ENCODE results near the gene PGS1. TPM values are rescaled to one million over a fixed set of nuclear protein-coding genes. Genes with fewer than 3 reads are reported as not detected.

Gene PGS1
- total RNA-seq, 1 donor = 40.2 TPM

DNA sequence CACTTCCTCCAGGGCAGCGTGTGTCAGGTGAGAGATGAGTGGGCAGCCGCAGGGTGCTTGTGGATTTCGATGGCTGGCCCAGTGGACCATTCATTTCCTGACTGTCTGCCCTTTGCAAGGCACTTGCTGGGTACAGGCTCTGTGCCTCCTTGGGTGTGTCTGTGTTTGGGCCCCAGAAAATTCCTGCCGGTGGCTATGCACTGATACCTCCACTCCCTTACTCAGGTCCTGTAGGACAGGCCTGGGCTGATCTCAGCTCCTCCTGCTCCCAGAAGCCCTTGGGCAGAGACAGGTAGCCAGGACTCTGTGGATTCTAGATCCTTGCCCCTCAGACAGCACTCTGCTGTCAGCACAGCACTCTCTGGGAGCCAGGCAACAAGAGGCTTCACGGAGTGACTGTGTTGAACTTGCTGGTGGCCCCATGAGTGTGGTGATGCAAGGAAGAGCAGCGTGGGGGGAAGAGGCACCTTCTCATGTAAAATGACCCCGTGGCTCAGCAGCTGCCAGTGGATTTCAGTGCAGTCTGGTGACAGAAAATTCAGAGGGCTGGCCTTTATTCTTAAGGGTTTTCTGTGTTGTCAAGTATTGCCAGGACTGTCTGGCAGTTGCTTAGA, 29.0 kb downstream of the PGS1 start:
- TF ChIP-seq, protein P1, sequence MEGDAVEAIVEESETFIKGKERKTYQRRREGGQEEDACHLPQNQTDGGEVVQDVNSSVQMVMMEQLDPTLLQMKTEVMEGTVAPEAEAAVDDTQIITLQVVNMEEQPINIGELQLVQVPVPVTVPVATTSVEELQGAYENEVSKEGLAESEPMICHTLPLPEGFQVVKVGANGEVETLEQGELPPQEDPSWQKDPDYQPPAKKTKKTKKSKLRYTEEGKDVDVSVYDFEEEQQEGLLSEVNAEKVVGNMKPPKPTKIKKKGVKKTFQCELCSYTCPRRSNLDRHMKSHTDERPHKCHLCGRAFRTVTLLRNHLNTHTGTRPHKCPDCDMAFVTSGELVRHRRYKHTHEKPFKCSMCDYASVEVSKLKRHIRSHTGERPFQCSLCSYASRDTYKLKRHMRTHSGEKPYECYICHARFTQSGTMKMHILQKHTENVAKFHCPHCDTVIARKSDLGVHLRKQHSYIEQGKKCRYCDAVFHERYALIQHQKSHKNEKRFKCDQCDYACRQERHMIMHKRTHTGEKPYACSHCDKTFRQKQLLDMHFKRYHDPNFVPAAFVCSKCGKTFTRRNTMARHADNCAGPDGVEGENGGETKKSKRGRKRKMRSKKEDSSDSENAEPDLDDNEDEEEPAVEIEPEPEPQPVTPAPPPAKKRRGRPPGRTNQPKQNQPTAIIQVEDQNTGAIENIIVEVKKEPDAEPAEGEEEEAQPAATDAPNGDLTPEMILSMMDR (IDR thresholded peaks at IDR 0.05; ENCODE audit: insufficient read depth, low read length) = no peak
- no peak overlapping the region for H3K4me3 ChIP-seq (ENCODE audit: low read depth, low read length)
- no peak for DNase-seq (ENCODE audit: low read depth)

DNA sequence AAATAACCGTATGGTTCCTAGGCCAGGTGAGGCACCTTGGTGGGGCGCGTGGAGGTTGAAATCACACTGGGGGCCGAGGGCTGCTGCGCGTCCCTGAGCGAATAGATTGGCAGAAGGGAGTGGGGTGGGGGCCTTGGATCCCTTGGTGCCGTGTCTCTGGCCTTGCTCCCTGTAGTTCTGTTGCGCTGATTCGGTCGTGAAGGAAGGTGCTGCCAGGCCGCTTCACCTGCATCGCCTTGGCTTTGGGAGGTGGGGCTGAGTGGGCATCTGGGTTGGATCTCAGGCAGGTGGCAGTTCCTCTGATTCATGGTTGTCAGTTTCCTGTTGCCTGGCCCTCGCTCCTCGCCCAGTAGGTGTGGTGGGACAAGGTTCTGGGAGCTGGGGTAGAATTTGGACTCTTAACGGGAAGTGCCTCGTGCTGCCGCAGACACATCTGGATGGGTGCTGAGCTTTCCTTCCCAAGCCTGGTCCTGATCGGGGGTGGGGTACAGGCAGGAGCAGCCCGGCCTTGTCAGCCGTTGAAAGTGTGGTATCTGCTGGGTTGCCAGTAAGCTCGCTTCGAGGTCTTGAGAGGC, 30.1 kb downstream of the PGS1 start:
- TF ChIP-seq, protein P1 (IDR thresholded peaks at IDR 0.05; ENCODE audit: insufficient read depth, low read length) = no peak
- DNase-seq (ENCODE audit: low read depth) = no peak
- no peak overlapping the region for H3K4me3 ChIP-seq (ENCODE audit: low read depth, low read length)

DNA sequence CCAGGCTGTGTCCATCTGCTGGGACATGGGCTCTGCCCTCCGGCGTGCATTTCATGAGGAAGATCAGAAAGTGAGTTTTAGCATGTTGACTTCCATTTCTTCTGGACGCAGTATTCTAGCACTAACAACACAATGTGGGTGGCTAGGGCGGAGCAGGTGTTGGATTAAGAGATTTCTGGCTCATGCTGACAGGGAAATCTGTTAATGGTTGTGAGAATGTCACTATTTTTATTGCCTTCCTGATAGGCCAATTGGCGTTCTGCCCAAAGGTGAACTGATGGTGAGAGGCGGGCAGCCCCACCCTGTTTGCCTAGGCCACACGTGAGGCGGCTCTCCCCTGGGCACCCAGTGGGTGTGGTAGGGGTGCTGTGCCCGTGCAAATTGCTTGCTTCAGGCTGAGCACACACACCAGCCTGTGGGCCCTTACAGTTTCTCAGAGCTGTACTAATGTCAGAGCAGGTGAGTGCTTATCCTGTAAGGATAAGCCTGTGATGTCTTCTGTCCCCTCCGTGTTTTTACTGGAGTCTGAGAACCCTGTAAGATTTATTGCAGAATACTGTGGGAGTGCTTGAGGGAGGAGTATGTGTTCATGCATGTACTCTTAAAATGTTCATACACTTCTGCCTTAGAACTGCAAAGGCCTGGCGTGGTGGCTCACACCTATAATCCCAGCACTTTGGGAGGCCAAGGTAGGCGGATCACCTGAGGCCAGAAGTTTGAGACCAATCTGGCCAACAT, 30.9 kb downstream of the PGS1 start:
- TF ChIP-seq, protein P1 (IDR thresholded peaks at IDR 0.05; ENCODE audit: insufficient read depth, low read length) = no peak

DNA sequence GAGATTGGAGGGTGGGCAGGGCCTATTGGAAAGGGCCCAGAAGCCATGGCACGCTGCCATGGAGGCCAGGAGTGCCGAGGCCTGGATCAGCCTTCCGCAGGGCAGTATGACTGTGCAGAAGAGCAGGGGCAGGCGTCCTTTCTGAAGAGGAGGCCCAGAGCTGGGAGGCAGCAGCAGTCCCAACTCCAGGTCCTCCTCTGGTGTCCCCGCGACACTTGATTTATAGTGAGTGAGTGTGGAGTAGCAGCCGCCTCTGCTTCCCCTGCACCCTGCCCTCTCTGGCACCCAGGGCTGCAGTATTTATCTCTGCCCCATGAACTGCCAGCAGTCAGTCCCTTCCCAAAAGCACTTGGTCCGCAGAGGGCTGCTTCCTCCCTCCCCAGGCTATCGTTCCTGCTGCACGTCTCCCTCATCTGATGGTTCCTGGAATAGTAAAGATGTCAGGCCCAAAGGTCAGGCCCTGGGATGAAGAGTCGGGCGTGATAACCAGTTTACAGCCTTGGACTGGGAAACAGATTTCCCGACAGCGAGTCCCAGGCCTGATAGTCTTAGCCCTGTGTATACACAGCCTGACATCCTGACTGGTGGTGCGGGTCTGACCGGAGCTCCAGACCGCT, 32.9 kb downstream of the PGS1 start:
- H3K4me3 ChIP-seq (ENCODE audit: low read depth, low read length) = no peak overlapping the region
- TF ChIP-seq, protein P1 (IDR thresholded peaks at IDR 0.05; ENCODE audit: insufficient read depth, low read length) = no peak
- DNase-seq (ENCODE audit: low read depth) = no peak

More for the DNA sequence above, 30.9 kb downstream of the PGS1 start:
- no peak for DNase-seq (ENCODE audit: low read depth)
- H3K4me3 ChIP-seq (ENCODE audit: low read depth, low read length) = no peak overlapping the region

DNA sequence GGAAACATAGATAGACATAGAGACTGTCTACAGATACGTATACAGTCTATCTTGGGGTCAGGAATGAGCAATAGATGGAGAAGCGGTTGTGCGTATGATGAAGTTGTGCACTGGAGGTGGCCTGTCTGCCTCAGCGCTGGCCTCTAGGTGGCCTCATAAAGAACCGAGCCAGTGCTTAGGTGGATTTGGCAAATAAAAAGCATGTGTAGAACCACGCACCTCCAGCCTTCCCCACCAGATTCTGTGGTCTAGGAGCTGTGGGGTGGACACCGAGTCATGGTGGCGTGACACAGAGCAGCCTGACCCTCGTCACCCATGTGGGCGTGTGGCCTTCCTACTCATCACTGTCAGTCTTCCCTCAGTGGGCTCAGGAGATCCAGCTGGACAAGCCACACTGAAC, 34.0 kb downstream of the PGS1 start:
- no peak overlapping the region for H3K4me3 ChIP-seq (ENCODE audit: low read depth, low read length)
- TF ChIP-seq, protein P1 (IDR thresholded peaks at IDR 0.05; ENCODE audit: insufficient read depth, low read length) = peak; percentile 44
- no peak for DNase-seq (ENCODE audit: low read depth)

DNA sequence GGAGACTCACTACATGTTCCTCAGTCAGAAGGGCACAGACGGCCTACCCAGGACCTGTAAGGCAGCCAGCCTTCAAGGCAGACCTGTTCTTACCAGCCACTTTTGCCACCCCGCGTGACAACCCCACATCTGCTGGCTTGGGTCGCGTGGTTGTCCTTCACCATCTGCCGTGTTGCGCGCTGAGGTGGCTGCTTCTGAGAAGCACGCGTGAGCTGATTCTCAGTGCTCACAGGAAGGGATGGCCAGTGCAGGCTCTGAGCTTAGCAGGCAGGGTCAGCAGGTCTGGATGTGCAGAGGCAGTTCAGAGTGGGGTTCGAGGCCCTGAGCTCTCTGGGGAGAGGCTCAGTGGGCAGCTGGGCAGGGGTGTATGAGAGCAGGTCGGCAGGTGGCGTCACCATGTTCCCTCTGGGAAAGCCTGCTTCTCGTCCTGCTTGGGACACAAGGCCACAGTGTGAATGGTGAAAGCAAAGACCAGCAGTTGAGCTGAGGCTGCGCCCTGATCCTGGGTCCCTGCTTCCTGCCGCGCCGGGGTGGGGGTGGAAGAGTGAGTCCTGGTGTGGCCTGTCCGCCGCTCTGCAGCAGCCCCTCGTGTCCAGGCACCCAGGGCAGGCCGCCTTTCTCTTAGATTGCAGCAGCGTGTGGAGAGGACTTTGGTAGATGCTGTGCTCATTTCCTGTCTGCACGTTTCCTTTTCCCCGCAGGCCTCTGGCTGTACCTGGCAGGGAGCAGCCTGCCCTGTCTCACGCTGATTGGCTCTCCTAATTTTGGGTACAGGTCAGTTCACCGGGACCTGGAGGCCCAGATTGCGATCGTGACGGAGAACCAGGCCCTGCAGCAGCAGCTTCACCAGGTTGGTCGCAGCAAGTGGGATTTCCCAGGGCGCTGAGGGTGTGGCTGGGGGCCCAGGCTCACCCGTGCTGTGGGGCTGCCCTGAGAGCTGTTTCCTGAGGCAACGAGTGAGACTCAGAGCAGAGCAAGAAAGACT, 36.0 kb downstream of the PGS1 start:
- no peak for DNase-seq (ENCODE audit: low read depth)
- H3K4me3 ChIP-seq (ENCODE audit: low read depth, low read length) = no peak overlapping the region
- TF ChIP-seq, protein P1 (IDR thresholded peaks at IDR 0.05; ENCODE audit: insufficient read depth, low read length) = no peak

All from fibroblast of the aortic adventitia (primary cell).